Endothelial cell of umbilical vein (primary cell): ENCODE results near the gene RSRC1. TPM values are rescaled to one million over a fixed set of nuclear protein-coding genes. Genes with fewer than 3 reads are reported as not detected.

Source experiments
- BruUV-seq: library from RNA; stranded (reverse); fragments of 400-500 nt; replicated peaks from 2 replicates; lab custom pipeline; 2021; lab: Mats Ljungman, UMichigan
- CTCF ChIA-PET: fragments of 300-600, 350-600 bp; sonication (Branson Sonifier 250); formaldehyde crosslinking; loops from one replicate; lab custom pipeline; 2021; ENCODE audit warnings: antibody characterized with exemption, inconsistent platforms; lab: Charles Lee
- POLR2A ChIA-PET: fragments of 300-600, 350-600 bp; sonication (Branson Sonifier 250); formaldehyde crosslinking; loops from one replicate; lab custom pipeline; 2021; ENCODE audit warnings: antibody characterized with exemption, inconsistent platforms; lab: Charles Lee
- DNase-seq: peaks from one replicate; pipeline ENCODE4 v3.0.0-alpha.2; 2011; ENCODE audit warnings: low read depth, low spot score
- FAIRE-seq: peaks from 2 replicates; lab custom pipeline; 2011; peaks lifted over from hg19 to GRCh38; lab: Jason Lieb, UNC
- H2AFZ ChIP-seq: 2 replicates; pipeline ENCODE4 v1.6.0; 2012; ENCODE audit warnings: low read depth, low read length, control low read depth, inconsistent platforms
- H3K27ac ChIP-seq: 2 replicates; pipeline ENCODE4 v1.5.1; 2011; ENCODE audit warnings: low read depth, mild to moderate bottlenecking, control low read depth, low read length, moderate library complexity; ENCODE audit not compliant: insufficient read depth
- H3K27me3 ChIP-seq, 2 experiments: 2 replicates each; pipeline versions ENCODE4 v1.6.0 to v1.6.1; 2011; ENCODE audit warnings: low read length in 2 of 2, mixed read lengths in 1 of 2; ENCODE audit not compliant: control insufficient read depth in 2 of 2, insufficient read depth in 2 of 2
- H3K36me3 ChIP-seq, 2 experiments: 2 replicates in 1 of 2; 3 replicates in 1 of 2; pipeline ENCODE4 v1.5.1; 2011; ENCODE audit warnings: low read length in 2 of 2, mild to moderate bottlenecking in 1 of 2, moderate library complexity in 1 of 2; ENCODE audit not compliant: control insufficient read depth in 2 of 2, insufficient read depth in 2 of 2; ENCODE audit errors: extremely low read depth in 1 of 2
- H3K4me1 ChIP-seq: 3 replicates; pipeline ENCODE4 v1.5.1; 2011; ENCODE audit warnings: mild to moderate bottlenecking, low read length; ENCODE audit not compliant: control insufficient read depth, insufficient read depth; ENCODE audit errors: extremely low read depth
- H3K4me2 ChIP-seq: 2 replicates; pipeline ENCODE4 v1.6.1; 2011; ENCODE audit warnings: low read length, control low read depth, mixed read lengths; ENCODE audit not compliant: insufficient read depth
- H3K4me3 ChIP-seq, 3 experiments: fragments of 200-600 bp in 1 of 3; sonication (generic), shearing (Covaris generic) in 1 of 3; replicated peaks in 1 of 3; 2 replicates each; pipeline ENCODE4 v1.5.1; 2011 to 2016; ENCODE audit warnings: control low read depth in 3 of 3, low read length in 3 of 3, mild to moderate bottlenecking in 2 of 3, inconsistent platforms in 1 of 3, low read depth in 1 of 3, moderate library complexity in 1 of 3; ENCODE audit not compliant: insufficient read depth in 1 of 3
- H3K79me2 ChIP-seq: 2 replicates; pipeline ENCODE4 v1.6.0; 2012; ENCODE audit warnings: low read length, inconsistent platforms; ENCODE audit not compliant: control insufficient read depth, insufficient read depth
- H3K9ac ChIP-seq: replicated peaks from 2 replicates; pipeline ENCODE3; 2011; ENCODE audit warnings: low read length, control low read depth; ENCODE audit not compliant: insufficient read depth; ENCODE audit errors: extremely low read depth
- H3K9me1 ChIP-seq: replicated peaks from 3 replicates; pipeline ENCODE4 v1.6.0; 2011; ENCODE audit warnings: mild to moderate bottlenecking, low read length; ENCODE audit not compliant: control insufficient read depth, insufficient read depth; ENCODE audit errors: extremely low read depth
- H3K9me3 ChIP-seq: replicated peaks from 2 replicates; pipeline ENCODE4 v1.5.1; 2012; ENCODE audit warnings: low read length, inconsistent platforms; ENCODE audit not compliant: control insufficient read depth, insufficient read depth
- H4K20me1 ChIP-seq: replicated peaks from 2 replicates; pipeline ENCODE3; 2011; ENCODE audit warnings: mild to moderate bottlenecking, low read length; ENCODE audit not compliant: control insufficient read depth, insufficient read depth; ENCODE audit errors: extremely low read depth
- EZH2 ChIP-seq: IDR thresholded peaks from 2 replicates; pipeline ENCODE4 v1.6.1; 2012; ENCODE audit warnings: borderline replicate concordance, low read depth, mild to moderate bottlenecking, moderate library complexity, low read length, inconsistent platforms; ENCODE audit not compliant: severe bottlenecking
- FOS ChIP-seq: IDR thresholded peaks from 2 replicates; pipeline ENCODE4 v1.6.1; 2011; ENCODE audit warnings: mild to moderate bottlenecking, low read length, moderate library complexity, borderline replicate concordance; ENCODE audit not compliant: insufficient read depth
- GATA2 ChIP-seq: IDR thresholded peaks from 2 replicates; pipeline ENCODE4 v1.7.0; 2011; ENCODE audit warnings: low read depth, mild to moderate bottlenecking, moderate library complexity, mixed read lengths, low read length; ENCODE audit not compliant: insufficient read length, insufficient read depth
- JUN ChIP-seq: IDR thresholded peaks from 2 replicates; pipeline ENCODE4 v1.6.1; 2011; ENCODE audit warnings: borderline replicate concordance, low read depth; ENCODE audit not compliant: insufficient read length, insufficient read depth
- MAX ChIP-seq: IDR thresholded peaks from 2 replicates; pipeline ENCODE4 v1.6.1; 2011; ENCODE audit not compliant: insufficient read depth, insufficient read length
- MYC ChIP-seq: IDR thresholded peaks from one replicate; pipeline ENCODE4 v1.6.1; 2011; ENCODE audit warnings: mild to moderate bottlenecking, low read depth, low read length
- POLR2A ChIP-seq: IDR thresholded peaks from 2 replicates; pipeline ENCODE4 v1.6.1; 2012; ENCODE audit warnings: low read depth, mild to moderate bottlenecking, control low read depth, low read length
- POLR2AphosphoS5 ChIP-seq: IDR thresholded peaks from 2 replicates; pipeline ENCODE4 v1.6.1; 2012; ENCODE audit warnings: low read depth, mild to moderate bottlenecking, control low read depth, low read length, moderate library complexity; ENCODE audit not compliant: insufficient read depth
- dilution Hi-C: fragments of 300-500 bp; cut with MboI; formaldehyde crosslinking; loops from one replicate; pipeline ENCODE4 v1.15.0; 2019; ENCODE audit warnings: low sequenced_read_pairs; ENCODE audit not compliant: extremely low pct_ligation_motif_present
- intact Hi-C: fragments of 100-400 bp; cut with micrococcal nuclease; formaldehyde crosslinking; loops from one replicate; pipeline ENCODE4 v1.10.0; 2022
- polyA plus RNA-seq, 4 experiments: library from polyadenylated mRNA; depleted of rRNA in 3 of 4; stranded (reverse) in 3 of 4; unstranded in 1 of 4; fragments of >200 nt; gene quantifications; 2 replicates each; pipeline versions ENCODE4 v1.2.1 to v1.2.3, GENCODE V29; 2011 to 2012; ENCODE audit warnings: missing spikeins in 1 of 4
- total RNA-seq: library from RNA; stranded (reverse); gene quantifications from 2 replicates; pipeline ENCODE4 v1.2.3, GENCODE V29; 2021
- TF ChIP-seq, protein P1 (sequence below), 2 donors: IDR thresholded peaks; 1 replicate in 1 of 2; 2 replicates in 1 of 2; pipeline ENCODE4 v1.5.1; 2011; ENCODE audit warnings: low read length in 2 of 2, mild to moderate bottlenecking in 2 of 2, moderate library complexity in 2 of 2, control low read depth in 1 of 2, inconsistent platforms in 1 of 2, low read depth in 1 of 2; ENCODE audit not compliant: insufficient read depth in 1 of 2; ENCODE audit errors: extremely low read depth in 1 of 2

The RSRC1 gene
- total and polyA plus RNA-seq, 2 donors (not counting 3 experiments of a cell fraction or from before 2014, with no cell fraction given) = 1.8 to 25.4 TPM

- TF ChIP-seq EZH2 (no peak), POLR2AphosphoS5 (no peak), MAX (no peak), GATA2 (no peak), POLR2A (no peak)
- TF ChIP-seq, protein P1, sequence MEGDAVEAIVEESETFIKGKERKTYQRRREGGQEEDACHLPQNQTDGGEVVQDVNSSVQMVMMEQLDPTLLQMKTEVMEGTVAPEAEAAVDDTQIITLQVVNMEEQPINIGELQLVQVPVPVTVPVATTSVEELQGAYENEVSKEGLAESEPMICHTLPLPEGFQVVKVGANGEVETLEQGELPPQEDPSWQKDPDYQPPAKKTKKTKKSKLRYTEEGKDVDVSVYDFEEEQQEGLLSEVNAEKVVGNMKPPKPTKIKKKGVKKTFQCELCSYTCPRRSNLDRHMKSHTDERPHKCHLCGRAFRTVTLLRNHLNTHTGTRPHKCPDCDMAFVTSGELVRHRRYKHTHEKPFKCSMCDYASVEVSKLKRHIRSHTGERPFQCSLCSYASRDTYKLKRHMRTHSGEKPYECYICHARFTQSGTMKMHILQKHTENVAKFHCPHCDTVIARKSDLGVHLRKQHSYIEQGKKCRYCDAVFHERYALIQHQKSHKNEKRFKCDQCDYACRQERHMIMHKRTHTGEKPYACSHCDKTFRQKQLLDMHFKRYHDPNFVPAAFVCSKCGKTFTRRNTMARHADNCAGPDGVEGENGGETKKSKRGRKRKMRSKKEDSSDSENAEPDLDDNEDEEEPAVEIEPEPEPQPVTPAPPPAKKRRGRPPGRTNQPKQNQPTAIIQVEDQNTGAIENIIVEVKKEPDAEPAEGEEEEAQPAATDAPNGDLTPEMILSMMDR (IDR thresholded peaks at IDR 0.05; ENCODE audit: extremely low read depth in 1 of 2, insufficient read depth in 1 of 2, low read depth in 1 of 2, low read length in 2 of 2) = no peak
- Histone ChIP-seq H3K79me2 (no peaks in the 10 kb centered on the region), H3K27me3 (no peaks in the 10 kb centered on the region), H4K20me1 (no peaks in the 10 kb centered on the region), H3K9me3 (no peaks in the 10 kb centered on the region), H2AFZ (no peak overlapping the region), H3K4me1 (no peaks in the 10 kb centered on the region), H3K4me3 (no peak overlapping the region), H3K27ac (no peak overlapping the region), H3K9me1 (no peaks in the 10 kb centered on the region), H3K4me2 (no peak overlapping the region), H3K9ac (no peak overlapping the region), H3K36me3 (no peaks in the 10 kb centered on the region)
- CTCF ChIA-PET = interaction anchor here (0.6 kb wide), 1 partner anchor 43 kb away, joined by 3 read pairs; no protein-coding TSS in a partner anchor
- dilution Hi-C loops = no loop called here
- intact Hi-C loops = no loop called here
- FAIRE-seq (no peak), DNase-seq (no peak)
- POLR2A ChIA-PET = no interaction called here
- no TSS peak for BruUV-seq
Observed at GRCh38 chr3:158493931-158494330, 384.0 kb downstream of the RSRC1 start.

GRCh38 chr3:158494673-158495072, 384.8 kb downstream of the RSRC1 start:
- Histone ChIP-seq H3K9me3 (no peaks in the 10 kb centered on the region), H3K4me1 (no peaks in the 10 kb centered on the region), H4K20me1 (no peaks in the 10 kb centered on the region), H2AFZ (no peak overlapping the region), H3K9ac (no peak overlapping the region), H3K9me1 (no peaks in the 10 kb centered on the region), H3K27me3 (no peaks in the 10 kb centered on the region), H3K4me2 (no peak overlapping the region), H3K27ac (no peak overlapping the region), H3K36me3 (no peaks in the 10 kb centered on the region), H3K4me3 (no peak overlapping the region), H3K79me2 (no peaks in the 10 kb centered on the region)
- ChIA-PET POLR2A (no interaction called here), CTCF (no interaction called here)
- BruUV-seq = no TSS peak
- no peak for TF ChIP-seq JUN
- TF ChIP-seq POLR2A = no peak
- TF ChIP-seq FOS = no peak
- TF ChIP-seq EZH2 = no peak
- no peak for TF ChIP-seq POLR2AphosphoS5
- no peak for TF ChIP-seq GATA2
- no peak for TF ChIP-seq MAX
- TF ChIP-seq MYC = no peak
- TF ChIP-seq, protein P1 (IDR thresholded peaks at IDR 0.05; ENCODE audit: extremely low read depth in 1 of 2, insufficient read depth in 1 of 2, low read depth in 1 of 2, low read length in 2 of 2) = no peak
- dilution Hi-C loops (no loop called here), intact Hi-C loops (no loop called here)
- DNase-seq (no peak), FAIRE-seq (no peak)
